GM18909 (cell line): ENCODE results near the gene GNA14.
"Not testable (repeated sequence)": the region's sequence is repeated elsewhere in the genome, so short reads cannot be mapped to it uniquely, and the experiment has no call there.

Experiments used
- ATAC-seq: cut with Tn5 transposase; IDR thresholded peaks from one replicate; pipeline ENCODE4 v1.9.1; 2021; ENCODE audit warnings: mild to moderate bottlenecking; ENCODE audit not compliant: unreplicated experiment, poor library complexity

GNA14 gene

DNA sequence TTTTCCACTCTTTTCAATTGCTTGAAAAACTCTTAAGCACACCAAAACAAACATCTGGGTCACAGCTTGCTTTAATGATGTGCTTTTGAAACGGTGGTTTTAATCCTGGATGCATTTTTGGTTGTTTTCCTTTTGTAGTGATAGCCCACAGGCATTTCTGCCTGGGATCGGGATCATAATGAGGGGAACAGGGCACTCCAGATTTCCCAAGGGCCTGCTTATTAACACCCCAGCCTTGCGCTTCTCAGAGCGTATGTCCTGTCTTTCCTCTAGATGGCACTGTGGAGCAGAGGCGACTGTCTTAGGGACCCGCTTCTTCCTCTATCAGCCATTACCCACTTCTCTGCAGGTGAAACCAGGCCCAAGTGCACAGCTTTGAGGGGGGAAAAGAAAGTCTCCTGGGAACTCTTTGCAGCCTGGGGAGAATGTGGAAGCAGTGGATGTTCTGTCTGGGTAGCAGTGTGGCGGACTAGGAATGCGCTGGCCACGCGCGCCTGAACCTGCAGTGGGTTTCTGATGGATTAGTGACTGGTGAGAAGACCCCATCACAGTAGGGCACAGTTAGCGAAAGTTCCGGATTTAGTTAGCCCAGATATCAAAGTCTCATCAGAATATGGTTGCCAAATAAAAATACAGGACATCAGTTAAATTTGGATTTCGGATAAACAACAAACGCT is 190.1 kb downstream of the GNA14 start:
- ATAC-seq: peak; percentile 87

DNA sequence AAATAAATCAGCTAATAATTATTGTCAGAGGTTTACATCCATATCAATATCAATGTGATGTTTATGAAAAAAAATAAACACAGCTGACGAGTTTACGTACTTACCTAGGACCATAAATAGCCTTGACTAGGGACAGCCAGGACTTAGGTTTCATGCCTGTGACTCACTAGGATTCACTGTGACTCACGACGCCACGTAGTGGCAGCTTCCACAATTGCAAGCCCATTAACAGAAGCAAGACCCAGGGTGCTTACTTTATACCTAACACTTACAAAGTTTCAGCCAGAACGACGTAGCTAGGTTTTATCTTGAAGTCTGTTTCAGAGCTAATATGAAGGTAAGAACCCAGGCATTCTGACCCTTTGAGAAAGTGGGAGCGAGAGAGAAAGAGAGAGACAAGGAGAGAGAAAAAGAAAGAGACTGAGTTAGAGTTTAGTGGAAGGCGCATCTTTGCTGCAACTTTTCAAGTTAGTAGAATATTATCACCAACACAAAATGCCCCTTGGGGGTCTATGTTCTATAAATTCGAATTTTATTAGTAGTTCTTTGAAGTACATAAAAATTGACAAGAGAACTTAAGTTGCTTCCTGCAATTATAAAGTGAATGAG is 191.2 kb downstream of the GNA14 start:
- peak; percentile 75 for ATAC-seq

DNA sequence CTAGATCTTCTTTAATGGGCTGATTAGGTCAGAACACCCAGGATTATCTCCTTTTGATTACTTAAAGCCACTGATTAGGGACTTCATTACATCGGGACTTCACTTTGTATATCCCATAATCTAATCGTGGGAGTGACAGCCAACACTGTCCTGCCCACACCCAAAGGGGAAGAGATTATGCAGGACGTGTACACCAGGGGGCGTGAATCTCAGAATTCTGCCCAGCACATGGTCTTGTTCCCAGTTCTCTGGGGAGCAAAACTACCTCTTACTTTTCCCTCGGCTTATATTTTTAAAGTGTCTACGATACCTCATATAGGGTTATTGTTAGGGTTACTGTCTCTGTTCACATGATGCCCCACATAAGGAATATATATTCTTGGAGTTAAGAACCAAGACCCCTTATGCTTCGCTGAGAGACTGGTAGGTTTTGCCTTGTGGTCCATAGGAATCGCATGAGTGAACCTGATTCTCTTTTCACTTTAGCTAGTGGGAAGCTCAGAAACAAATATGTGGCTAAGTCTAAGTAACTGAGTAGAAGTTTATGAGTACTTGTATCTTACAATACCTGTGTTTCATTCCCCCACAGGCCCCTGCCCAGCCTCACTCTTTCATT is 192.7 kb downstream of the GNA14 start:
- peak; percentile 51 for ATAC-seq

DNA sequence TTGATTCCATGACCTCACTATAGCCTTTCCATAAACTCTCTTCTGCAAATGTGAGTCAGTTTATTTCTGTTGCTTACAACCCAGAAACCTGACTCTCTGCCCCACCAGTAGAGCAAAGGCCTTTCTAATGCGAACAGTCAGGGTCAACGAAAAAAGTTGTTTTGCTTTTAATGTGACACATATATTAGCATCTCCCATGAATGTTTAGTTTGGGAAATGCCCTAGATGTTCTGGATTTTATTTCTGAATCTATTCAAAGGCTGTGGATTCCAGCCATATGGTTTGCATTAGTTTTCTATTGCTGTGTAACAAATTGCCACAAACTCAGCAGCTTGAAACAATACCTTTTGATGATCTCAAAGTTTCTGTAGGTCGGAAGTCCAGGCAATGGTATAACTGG is 193.5 kb downstream of the GNA14 start:
- no peak for ATAC-seq

DNA sequence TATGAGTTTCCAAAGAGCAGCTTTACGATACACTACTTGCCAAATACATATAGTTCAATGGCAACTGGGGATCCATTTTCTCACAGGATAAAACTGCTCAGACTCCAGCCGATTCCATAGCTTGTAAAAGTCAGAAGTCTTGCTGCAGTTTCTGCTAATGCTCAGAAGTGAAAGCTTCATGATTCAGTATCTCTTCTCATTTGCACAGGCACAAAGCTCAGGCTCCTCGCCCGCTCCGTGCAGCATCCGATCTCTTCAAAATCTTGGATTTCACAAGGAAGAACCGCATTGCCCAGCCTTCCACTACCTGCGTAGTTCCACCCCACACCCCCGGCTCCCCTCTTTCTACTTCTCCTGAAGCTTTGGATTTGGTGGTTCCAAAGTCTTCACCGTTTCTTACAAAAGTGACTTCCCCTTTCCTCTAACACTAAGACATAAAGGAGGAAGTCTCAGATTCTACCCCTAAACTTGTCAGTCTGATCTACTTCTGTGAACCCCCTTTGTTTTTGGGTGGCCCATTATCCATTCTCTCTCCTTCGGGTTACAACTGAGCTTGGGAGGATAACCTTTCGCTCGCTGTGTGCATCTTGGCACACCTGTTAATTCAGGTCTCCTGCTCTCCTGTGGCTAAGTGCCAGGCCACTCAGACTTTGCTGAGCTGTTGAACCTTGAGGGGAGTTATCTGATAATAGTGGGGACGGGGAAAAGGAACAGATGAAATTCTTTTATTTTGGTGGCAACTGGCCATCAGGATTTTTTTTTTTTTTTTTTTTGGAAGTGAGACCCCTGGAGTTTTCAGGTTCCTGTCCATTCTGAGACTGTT is 194.1 kb downstream of the GNA14 start:
- ATAC-seq: no peak

DNA sequence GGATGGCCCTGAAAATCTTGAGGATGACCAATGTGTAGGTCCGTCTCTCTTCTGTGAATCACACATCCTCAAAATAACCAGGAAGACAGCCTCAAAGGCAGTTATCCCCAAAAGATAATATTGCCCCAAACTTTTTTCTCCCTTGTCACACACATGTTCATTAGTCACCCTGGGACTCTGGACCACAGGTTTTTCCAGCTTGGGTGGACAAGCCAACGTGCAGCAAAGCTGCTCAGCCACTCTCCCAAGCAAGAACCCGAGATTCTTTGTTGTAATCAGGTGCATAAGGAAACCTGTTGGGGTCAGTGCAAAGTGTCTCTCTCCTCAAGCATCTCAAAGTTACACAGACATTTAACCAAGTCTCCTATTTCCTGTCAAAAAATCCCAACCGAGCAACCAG is 196.6 kb downstream of the GNA14 start:
- no peak for ATAC-seq

DNA sequence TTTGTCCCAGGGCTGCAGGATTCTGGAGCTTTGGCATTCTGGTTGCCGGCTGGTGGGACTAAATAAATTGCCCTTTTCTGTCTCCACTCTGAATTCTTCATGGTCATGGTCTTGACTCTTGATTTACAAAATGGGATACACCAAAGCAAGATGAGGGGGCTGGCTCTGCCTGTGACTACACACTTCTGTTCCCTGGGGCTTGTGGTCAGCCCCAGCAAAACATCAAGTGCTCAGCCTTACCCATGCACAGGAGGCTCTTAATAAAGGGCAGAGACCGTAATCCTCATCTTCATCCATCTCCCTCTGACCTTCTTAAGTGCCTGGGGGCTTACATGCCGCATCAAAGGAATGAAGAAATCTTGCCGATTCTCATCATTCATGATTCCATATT is 198.0 kb downstream of the GNA14 start:
- ATAC-seq: no peak

DNA sequence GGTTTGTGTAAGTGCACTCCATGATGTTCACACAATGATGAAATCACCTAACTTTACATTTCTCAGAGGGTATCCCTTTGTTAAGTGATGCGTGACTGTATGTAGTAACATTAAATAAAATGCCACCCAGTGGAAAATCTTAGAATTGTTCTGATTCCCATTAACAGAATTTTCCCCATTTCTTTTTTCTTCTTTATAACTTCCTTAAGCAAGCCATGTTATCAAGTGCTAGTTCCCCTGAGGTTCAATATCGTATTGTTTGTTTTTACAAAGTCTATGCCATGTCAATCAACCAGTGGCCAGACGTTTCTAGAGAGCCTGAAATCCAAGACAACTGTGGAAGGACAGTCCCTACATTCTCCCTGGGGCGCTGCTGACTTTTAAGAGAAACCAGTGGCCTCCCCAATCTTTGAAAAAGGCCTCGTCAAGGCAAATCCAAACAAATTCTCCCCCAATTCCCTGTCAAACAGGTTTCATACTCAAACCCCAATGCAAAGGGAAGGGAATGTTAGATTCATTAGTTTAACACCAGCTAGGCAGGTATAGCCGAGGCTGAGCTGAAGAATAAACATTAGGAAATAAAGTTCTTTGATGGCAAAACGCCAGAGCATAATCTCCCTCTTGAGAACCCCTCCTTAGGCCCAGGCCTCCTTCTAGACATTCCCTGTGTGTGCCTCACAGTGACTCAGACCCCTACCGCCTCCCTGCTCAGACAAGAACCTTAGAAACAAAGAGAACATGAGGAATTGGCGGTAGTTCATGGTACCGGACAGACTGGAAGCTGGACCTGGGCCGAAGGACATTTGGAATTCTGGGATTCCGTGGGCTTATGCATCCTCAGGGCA is 198.7 kb downstream of the GNA14 start:
- ATAC-seq: no peak

DNA sequence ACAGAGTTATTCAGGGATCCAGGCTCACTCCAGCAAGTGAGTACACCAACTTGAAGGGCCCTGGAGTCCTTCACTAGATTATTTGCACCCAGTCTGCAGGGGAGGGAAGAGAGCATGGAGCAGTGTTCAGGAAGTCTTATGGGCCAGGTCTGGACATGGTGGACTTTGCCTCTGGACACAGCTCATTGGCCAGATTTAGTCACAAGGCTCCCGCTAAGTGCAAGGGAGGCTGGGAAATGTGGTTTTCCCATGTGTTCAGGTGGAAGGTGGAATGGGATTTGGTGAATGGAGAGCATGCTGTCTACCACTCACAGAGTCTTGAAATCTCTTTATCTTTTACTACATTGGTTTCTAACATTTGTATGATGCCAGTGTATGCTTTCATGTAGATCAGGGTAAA is 200.5 kb downstream of the GNA14 start:
- ATAC-seq: no peak

DNA sequence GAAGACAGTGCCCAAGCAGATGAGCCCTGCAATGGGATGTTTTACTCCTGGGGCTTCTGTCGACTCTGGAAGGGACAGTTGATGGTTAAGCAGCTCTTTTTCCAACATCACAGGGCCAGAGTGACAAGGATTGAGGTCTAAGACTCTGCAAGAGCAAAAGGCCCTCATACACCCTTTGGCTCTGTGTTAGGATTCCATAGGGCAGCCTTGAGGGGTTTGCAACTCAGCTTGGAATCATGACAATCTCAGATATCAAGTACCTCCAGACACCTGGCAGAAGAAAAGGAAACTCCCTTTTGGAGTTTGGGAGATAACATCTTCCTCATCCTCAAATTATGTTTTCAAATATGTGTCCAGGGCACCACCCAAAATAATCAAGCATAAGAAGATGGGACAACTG is 205.7 kb downstream of the GNA14 start:
- ATAC-seq: no peak

DNA sequence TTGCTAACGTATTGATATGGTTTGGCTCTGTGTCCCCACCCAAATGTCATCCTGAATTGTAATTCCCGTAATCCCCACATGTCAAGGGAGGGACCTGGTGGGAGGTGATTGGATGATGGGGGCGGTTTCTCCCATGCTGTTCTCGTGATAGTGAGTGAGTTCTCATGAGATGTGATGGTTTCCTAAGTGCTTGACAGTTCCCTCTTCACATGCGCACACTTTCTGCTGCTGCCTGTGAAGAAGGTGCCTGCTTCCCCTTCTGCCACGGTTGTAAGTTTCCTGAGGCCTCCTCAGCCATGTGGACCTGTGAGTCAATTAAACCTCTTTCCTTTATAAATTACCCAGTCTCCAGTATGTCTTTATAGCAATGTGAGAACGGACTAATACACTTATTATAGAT is 207.0 kb downstream of the GNA14 start:
- not testable (repeated sequence) for ATAC-seq

DNA sequence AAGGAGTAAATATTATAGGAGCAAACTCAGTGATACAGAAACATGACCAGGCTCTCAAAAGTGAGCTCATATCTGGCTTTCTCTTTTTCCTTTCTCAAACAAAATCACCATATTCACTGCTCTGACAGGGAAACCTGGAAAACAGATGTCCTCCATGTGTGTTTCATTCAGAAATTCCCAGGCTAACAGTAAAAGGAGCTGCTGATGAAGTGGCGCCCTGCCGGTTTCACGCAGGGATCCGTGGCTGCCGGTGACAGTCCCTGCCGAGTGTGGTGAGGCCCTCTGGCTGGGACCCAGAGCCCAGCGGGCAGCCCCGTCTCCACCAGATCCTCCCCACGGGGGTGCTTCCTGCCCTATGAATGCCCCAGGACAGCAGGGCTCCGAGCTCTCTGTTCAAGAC is 208.1 kb downstream of the GNA14 start:
- ATAC-seq: no peak

DNA sequence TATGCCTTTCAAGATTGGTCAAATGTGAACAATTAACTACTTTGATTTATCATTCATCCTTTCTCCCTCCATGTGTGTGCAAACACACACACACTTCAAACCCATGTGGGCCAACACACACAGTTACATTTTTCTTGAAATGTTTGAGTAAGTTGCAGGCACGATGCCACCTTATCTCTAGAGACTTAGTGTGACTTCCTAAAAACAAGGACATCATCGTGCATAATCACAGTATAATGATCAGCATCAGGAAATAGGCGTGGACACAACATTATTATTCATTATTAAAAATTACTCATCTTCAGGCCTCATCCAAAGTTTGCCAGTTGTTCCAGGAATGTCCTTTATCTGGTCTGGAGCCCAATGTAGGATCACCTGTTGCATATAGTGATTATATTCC is 209.5 kb downstream of the GNA14 start:
- ATAC-seq: no peak

DNA sequence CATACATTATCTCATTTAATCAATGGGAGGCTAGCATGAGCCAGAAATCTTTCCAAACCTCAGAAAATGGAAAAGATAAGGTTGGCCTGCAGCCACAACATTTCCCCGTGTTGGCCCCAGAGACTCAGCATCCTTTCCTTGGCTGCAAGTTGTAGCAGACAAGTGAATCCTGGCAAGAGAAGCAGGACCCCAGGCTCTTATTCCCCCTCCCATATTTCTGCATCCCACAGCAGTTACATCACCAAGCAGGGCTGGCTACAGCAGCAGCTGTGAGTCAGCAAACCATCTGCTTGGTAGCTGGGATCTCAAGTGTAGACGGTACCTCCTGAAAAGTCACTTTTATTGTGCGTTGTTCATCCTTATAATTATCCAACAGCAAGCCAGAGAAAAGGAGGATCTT is 212.4 kb downstream of the GNA14 start:
- ATAC-seq: no peak

DNA sequence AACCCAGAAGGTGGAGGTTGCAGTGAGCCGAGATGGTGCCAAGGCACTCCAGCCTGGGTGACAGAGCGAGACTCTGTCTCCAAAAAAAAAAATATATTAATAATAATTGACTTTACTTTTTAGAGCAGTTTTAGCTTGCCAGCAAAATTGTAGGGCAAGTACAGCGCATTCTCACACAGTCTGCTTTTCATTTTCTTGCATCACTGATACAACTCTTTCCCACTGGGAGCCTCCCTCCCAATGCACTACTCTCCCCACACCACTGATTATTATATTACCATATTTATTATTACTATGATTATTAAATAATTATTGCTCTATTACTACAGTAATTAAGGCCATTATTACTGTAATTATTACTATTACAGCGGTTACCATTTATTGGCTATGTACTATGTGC is 212.8 kb downstream of the GNA14 start:
- no peak for ATAC-seq

DNA sequence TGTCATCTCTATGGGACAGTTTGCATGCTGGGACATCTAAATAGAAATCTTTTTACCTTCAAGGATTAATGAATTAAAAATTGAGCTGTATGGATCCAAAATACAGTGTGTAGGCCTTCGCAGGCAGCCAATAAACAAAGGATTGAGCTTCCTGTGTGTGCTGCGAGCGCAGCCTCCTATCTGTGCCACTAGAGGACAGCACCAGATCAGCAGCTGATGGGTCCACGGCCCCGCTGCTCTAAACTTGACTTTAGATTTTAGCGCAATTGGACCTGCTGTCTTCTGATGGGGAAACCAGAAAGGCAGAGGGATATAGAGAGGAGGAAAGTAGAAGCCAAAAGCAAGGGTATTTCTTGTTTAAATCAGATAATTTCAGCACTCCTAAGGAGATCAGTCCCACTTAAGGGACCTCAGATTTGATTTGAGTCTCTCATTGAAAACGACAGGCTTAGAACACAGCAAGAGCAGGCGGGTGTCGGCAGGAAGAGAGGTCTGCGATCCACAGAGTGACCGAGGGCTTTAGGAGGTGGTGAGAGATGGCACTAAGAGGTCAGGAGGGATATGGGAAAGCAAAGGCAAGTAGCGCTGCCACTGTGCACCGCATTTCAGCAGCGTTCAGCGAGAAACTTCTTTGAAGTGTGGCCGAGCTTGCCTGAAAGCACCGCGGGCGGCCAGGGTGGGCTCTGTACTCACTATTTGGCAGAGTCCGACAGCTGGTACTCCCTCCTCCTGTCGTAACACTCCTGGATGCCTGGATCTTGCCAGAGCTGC is 214.3 kb downstream of the GNA14 start:
- ATAC-seq: peak; percentile 89

DNA sequence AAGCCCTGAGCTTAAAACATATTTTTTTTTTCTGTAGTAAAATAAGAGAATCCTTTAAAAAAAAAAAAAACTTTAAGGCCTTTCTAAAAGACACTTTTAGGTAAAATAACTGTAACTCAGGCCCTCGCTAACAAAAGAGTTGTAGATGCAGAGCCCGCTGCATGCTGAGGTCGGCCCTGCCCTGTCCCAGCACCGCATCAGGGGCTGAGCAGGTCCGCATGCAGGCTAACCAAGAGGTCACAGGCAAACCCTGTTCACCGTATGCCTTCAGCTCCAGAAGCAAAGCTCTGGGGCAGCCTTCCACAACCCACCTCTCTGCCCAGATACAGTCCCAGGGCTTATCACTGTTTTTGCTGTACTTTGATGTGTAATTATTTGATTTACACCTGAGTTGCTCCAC is 216.1 kb downstream of the GNA14 start:
- ATAC-seq: no peak

DNA sequence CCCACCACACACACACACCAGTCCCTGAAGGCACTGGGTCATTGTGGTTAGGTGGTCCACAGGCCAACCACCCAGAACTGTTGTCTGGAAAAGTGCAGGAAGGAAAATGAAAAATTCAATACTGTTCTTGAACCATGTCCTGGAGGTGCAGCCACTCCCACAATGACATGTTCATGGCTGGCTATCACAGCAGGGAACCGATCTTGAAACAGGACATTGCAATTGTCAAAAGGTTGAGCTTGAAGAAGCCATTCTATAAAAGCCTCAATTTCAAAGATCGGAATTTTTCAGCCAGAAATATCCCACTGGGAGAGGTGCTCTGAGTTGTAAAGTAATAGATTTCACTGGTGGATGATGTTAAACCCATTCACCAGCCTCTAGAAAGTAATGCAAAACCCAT is 218.2 kb downstream of the GNA14 start:
- no peak for ATAC-seq

DNA sequence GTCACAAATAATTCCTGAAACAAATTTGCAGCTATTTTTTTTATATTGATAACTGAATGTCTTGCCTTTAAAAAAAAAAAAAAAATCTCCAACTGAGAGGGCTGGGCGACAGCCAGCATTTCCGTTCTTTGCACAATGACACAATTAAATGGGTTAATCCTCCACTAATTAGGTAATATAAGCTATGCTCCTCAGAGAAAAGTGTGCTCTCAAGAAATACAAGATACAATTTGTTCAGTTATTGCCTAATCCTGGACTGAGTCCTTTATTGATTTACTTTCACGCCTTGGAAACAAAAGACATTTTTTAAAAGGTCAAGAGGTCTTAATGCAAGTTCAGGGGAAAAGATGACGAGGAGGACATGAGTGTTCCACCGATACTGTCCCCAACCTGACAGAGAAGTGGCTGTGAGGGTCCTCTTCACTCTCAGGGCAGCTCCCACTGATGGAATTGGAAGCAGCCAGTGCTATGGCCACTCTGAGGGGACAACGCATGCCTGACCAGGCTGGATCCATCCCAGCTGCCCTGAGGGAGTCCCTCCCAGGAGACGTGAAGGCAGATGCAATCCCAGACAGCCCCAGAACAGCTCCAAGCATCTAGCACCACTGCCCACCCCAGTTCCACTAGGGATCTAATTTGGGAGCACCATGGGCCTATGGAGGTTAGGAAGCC is 220.7 kb downstream of the GNA14 start:
- no peak for ATAC-seq
